Heart left ventricle (tissue), 13 donors: Measurements from ENCODE around the gene STN1.

Source experiments
- POLR2A ChIP-seq, 2 donors: fragments of 450-650 bp; IDR thresholded peaks; one replicate each; pipeline ENCODE4 v1.6.1; 2017; ENCODE audit warnings: antibody characterized with exemption in 2 of 2, mild to moderate bottlenecking in 2 of 2, moderate library complexity in 2 of 2
- TF ChIP-seq, protein P1 (sequence below), 12 donors: fragments of 200-600 bp; sonication (generic) in 4 of 12; IDR thresholded peaks; one replicate each; pipeline versions ENCODE4 v1.5.0 to v1.8.0; 2018 to 2022; ENCODE audit warnings: antibody characterized with exemption in 12 of 12, mild to moderate bottlenecking in 5 of 12
- donor health status: ischemic (EF 13 %, LVEDD 7.1; RV severe dilation, severe dysfunction).
- donor health status: DM: no; HTN: yes; CAD: no.
- donor health status: DM: no; HTN: no; CAD: no.
- donor health status: ischemic (EF 25% LVEDD 6.9; RV normal size, moderate dysfunction).
- donor health status: ischemic (EF 25% LVEDD 5.7; RV mildly dilated, moderate dysfunction).
- donor health status: ischemic (EF 35%, LVEDD 5.7; RV mildly dilated, moderate dysfunction).
- donor health status: nonischemic (EF 11% LVEDD 7.7; RV severe dilation, severe dysfunction).
- donor health status: DM: yes; HTN: yes; CAD: no.
- donor health status: PGD.
- donor health status: ischemic (EF 29% LVEDD 5.4; RV normal size, mild dysfunction).
- donor health status: nonischemic (EF 23%, LVEDD 6.1; RV moderate dilation, normal function).

DNA sequence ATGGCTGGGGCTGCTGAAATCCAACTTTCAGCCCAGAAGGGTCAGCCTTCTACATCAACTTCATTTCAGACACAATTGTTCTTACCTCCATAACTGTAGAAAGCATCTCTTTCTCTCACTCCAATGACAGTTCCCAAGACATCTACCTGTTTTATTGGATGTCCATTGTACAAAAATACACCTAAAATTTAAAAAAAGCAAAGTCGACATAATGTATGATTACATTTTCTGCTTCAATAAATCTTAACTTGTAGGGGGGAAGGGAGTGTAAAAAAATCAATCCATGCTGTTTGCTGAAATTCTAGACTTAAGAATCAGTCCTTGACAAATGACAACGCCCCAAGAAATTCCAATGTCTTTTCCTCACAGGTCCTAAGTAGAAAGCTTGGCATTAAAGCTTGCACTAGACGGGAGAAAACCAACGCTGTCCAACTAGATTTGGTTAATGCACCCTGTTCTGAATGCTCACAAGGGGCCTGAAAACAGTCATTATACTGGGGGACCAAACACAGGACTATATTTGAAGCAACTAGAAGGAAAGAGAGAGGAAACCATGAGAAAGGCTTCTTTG is 7.5 kb downstream of the STN1 start:
- TF ChIP-seq, protein P1, sequence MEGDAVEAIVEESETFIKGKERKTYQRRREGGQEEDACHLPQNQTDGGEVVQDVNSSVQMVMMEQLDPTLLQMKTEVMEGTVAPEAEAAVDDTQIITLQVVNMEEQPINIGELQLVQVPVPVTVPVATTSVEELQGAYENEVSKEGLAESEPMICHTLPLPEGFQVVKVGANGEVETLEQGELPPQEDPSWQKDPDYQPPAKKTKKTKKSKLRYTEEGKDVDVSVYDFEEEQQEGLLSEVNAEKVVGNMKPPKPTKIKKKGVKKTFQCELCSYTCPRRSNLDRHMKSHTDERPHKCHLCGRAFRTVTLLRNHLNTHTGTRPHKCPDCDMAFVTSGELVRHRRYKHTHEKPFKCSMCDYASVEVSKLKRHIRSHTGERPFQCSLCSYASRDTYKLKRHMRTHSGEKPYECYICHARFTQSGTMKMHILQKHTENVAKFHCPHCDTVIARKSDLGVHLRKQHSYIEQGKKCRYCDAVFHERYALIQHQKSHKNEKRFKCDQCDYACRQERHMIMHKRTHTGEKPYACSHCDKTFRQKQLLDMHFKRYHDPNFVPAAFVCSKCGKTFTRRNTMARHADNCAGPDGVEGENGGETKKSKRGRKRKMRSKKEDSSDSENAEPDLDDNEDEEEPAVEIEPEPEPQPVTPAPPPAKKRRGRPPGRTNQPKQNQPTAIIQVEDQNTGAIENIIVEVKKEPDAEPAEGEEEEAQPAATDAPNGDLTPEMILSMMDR (IDR thresholded peaks at IDR 0.05) = no peak
- TF ChIP-seq POLR2A (IDR thresholded peaks at IDR 0.05) = no peak
